ENCODE measurements around the gene KERA. TPM values are rescaled to one million over a fixed set of nuclear protein-coding genes. Genes with fewer than 3 reads are reported as not detected.

Gene KERA
- total RNA-seq, 1 experiment from 2014 or later, result not detected

GRCh38 chr12:91009319-91009950 is 48.4 kb downstream of the KERA start:
- H2BK5ac ChIP-seq (ENCODE audit: insufficient read length, low read length), result no peak overlapping the region
- H3K79me2 ChIP-seq (ENCODE audit: insufficient read depth, low read length), result no peaks in the 10 kb centered on the region
- no peak overlapping the region for H3K27ac Mint-ChIP-seq
- H4K20me1 ChIP-seq (ENCODE audit: control insufficient read depth, insufficient read depth, insufficient read length), result no peaks in the 10 kb centered on the region
- no peaks in the 10 kb centered on the region for H3K79me1 ChIP-seq (ENCODE audit: insufficient read depth, low read depth, low read length, poor library complexity, severe bottlenecking)
- no peak overlapping the region for H3K9ac ChIP-seq (ENCODE audit: extremely low read depth, insufficient read length, low read length)
- H3K23ac ChIP-seq (ENCODE audit: insufficient read length, low read depth, low read length), result no peak overlapping the region
- no peak overlapping the region for H4K91ac ChIP-seq (ENCODE audit: insufficient read length, low read depth, low read length)
- H3K4me3 Mint-ChIP-seq, result no peak overlapping the region
- no peaks in the 10 kb centered on the region for H3K4me1 Mint-ChIP-seq
- H3K27ac ChIP-seq (ENCODE audit: insufficient read length, low read depth, low read length), result no peak overlapping the region
- H3K4ac ChIP-seq (ENCODE audit: low read depth, low read length), result no peak overlapping the region
- no peak overlapping the region for H3K56ac ChIP-seq (ENCODE audit: insufficient read length, low read depth, low read length)
- H2AFZ ChIP-seq (ENCODE audit: low read length), result no peak overlapping the region
- H3K36me3 Mint-ChIP-seq (ENCODE audit: insufficient read depth in 1 of 3, low read depth in 3 of 3), result no peaks in the 10 kb centered on the region
- H3K9me3 Mint-ChIP-seq, result no peaks in the 10 kb centered on the region
- no peaks in the 10 kb centered on the region for H3K27me3 ChIP-seq (ENCODE audit: insufficient read depth, low read length)
- no peak overlapping the region for H4K8ac ChIP-seq (replicated peaks; ENCODE audit: insufficient read length, low read depth, low read length)
- no peak overlapping the region for H2BK20ac ChIP-seq (ENCODE audit: low read depth, low read length, poor library complexity, severe bottlenecking)
- H2BK12ac ChIP-seq (ENCODE audit: insufficient read length, low read depth, low read length), result no peak overlapping the region
- H3K18ac ChIP-seq (ENCODE audit: insufficient read length, low read depth, low read length), result no peak overlapping the region
- H3K4me2 ChIP-seq (ENCODE audit: insufficient read depth, insufficient read length, low read length), result no peak overlapping the region
- H3T11ph ChIP-seq (ENCODE audit: low read length), result no peak overlapping the region
- H3K27me3 Mint-ChIP-seq (ENCODE audit: low read depth), result peaks cover 6% of the 10 kb centered on the region
- no peak overlapping the region for H3K14ac ChIP-seq (ENCODE audit: insufficient read depth, low read length)
- H2BK15ac ChIP-seq (ENCODE audit: low read depth, low read length), result no peak overlapping the region
- no peak overlapping the region for H2AK5ac ChIP-seq (ENCODE audit: insufficient read length, low read length)
- no peaks in the 10 kb centered on the region for H3K4me1 ChIP-seq (ENCODE audit: insufficient read depth, low read length)
- no peak for DNase-seq
- no peak overlapping the region for H2BK120ac ChIP-seq (ENCODE audit: low read depth, low read length, poor library complexity, severe bottlenecking)
- no peaks in the 10 kb centered on the region for H3K23me2 ChIP-seq (ENCODE audit: insufficient read length, low read depth, low read length, poor library complexity, severe bottlenecking)
- no peaks in the 10 kb centered on the region for H3K9me3 ChIP-seq (ENCODE audit: control insufficient read depth, low read depth, low read length)
- no peak for TF ChIP-seq CTCF (conservative IDR thresholded peaks at IDR 0.05)
- no CpG with 5 or more reads among the region's 1 CpG for WGBS (ENCODE audit: extremely low coverage, insufficient read length, low lambda C conversion rate)
- H4K5ac ChIP-seq (ENCODE audit: insufficient read length, low read depth, low read length), result no peak overlapping the region

Data from H9 (cell line).